IMR-90 (cell line): ENCODE data around the gene ATP11A.

Experiments used
- BHLHE40 ChIP-seq: fragments of 150-350 bp; IDR thresholded peaks from 2 replicates; pipeline ENCODE4 v1.6.1; 2016; ENCODE audit warnings: mild to moderate bottlenecking, low read depth, low read length
- POLR2A ChIP-seq: IDR thresholded peaks from 2 replicates; pipeline ENCODE4 v1.6.1; 2012; ENCODE audit warnings: mild to moderate bottlenecking, low read depth, low read length
- TF ChIP-seq, protein P1 (sequence below): conservative IDR thresholded peaks from 2 replicates; pipeline ENCODE4 v1.5.1; 2012; ENCODE audit warnings: mild to moderate bottlenecking, low read depth, low read length, improper control_type of control experiment

GRCh38 chr13:112792511-112792910 is 102.7 kb downstream of the ATP11A start:
- TF ChIP-seq POLR2A (no peak), BHLHE40 (no peak)
- TF ChIP-seq, protein P1, sequence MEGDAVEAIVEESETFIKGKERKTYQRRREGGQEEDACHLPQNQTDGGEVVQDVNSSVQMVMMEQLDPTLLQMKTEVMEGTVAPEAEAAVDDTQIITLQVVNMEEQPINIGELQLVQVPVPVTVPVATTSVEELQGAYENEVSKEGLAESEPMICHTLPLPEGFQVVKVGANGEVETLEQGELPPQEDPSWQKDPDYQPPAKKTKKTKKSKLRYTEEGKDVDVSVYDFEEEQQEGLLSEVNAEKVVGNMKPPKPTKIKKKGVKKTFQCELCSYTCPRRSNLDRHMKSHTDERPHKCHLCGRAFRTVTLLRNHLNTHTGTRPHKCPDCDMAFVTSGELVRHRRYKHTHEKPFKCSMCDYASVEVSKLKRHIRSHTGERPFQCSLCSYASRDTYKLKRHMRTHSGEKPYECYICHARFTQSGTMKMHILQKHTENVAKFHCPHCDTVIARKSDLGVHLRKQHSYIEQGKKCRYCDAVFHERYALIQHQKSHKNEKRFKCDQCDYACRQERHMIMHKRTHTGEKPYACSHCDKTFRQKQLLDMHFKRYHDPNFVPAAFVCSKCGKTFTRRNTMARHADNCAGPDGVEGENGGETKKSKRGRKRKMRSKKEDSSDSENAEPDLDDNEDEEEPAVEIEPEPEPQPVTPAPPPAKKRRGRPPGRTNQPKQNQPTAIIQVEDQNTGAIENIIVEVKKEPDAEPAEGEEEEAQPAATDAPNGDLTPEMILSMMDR: no peak
